Cardiac septum (tissue), 1 donor: ENCODE results near the gene TRAPPC3L. TPM values are rescaled to one million over a fixed set of nuclear protein-coding genes. Genes with fewer than 3 reads are reported as not detected.
"Not testable (repeated sequence)": the region's sequence is repeated elsewhere in the genome, so short reads cannot be mapped to it uniquely, and the experiment has no call there.

Source experiments
- DNase-seq: peaks from one replicate; pipeline ENCODE4 v3.0.0-alpha.2; 2020; ENCODE audit warnings: low spot score
- intact Hi-C: fragments of 100-400 bp; cut with DNase I; formaldehyde crosslinking; loops from one replicate; pipeline ENCODE4 v1.14.0; 2022
- total RNA-seq: library from RNA; stranded (reverse); fragmentation: NEBNext Ultra II Directional; extraction: Animal tissue kit (Norgen Biotek cat#: 25700); gene quantifications from one replicate; pipeline ENCODE4 v1.2.1, GENCODE V29; 2021
- donor health status: DM: no; HTN: no; CAD: no.

The TRAPPC3L gene
- total RNA-seq, 1 donor from 2014 or later, result 0.16 TPM

GRCh38 chr6:116524236-116524635 is 21.2 kb downstream of the TRAPPC3L start:
- intact Hi-C loops, result no loop called here
- DNase-seq, result no peak

GRCh38 chr6:116522896-116523295 is 22.6 kb downstream of the TRAPPC3L start:
- no peak for DNase-seq
- intact Hi-C loops, result no loop called here

GRCh38 chr6:116518621-116519368 is 26.7 kb downstream of the TRAPPC3L start:
- intact Hi-C loops, result no loop called here
- no peak for DNase-seq

- no peak for DNase-seq
- intact Hi-C loops, result no loop called here
These were observed 30.3 kb downstream of the TRAPPC3L start for GRCh38 chr6:116515141-116515540.

- no peak for DNase-seq
- intact Hi-C loops, result no loop called here
These were observed 31.4 kb downstream of the TRAPPC3L start for GRCh38 chr6:116514111-116514510.

- intact Hi-C loops, result no loop called here
These were observed 32.1 kb downstream of the TRAPPC3L start for GRCh38 chr6:116513224-116513875.

GRCh38 chr6:116512734-116513133 is 32.8 kb downstream of the TRAPPC3L start:
- intact Hi-C loops, result no loop called here
- no peak for DNase-seq

More at GRCh38 chr6:116513224-116513875, 32.1 kb downstream of the TRAPPC3L start:
- DNase-seq, result no peak

- no peak for DNase-seq
- intact Hi-C loops, result no loop called here
These were observed 33.3 kb downstream of the TRAPPC3L start for GRCh38 chr6:116512111-116512559.

GRCh38 chr6:116511424-116512110 is 33.9 kb downstream of the TRAPPC3L start, which contains the start of gene CALHM5:
Gene CALHM5 (plus strand): TSS chr6:116511639. CDS start chr6:116511697, 58 bp downstream.
- intact Hi-C loops, result no loop called here

GRCh38 chr6:116508527-116508926 is 37.0 kb downstream of the TRAPPC3L start:
- intact Hi-C loops, result no loop called here
- no peak for DNase-seq

More at GRCh38 chr6:116511424-116512110, 33.9 kb downstream of the TRAPPC3L start, which contains the start of gene CALHM5:
- DNase-seq, result no peak

- intact Hi-C loops, result no loop called here
- no peak for DNase-seq
These were observed 38.2 kb downstream of the TRAPPC3L start for GRCh38 chr6:116507324-116507723.

- intact Hi-C loops, result no loop called here
- no peak for DNase-seq
These were observed 44.5 kb downstream of the TRAPPC3L start for GRCh38 chr6:116500969-116501433.

- no peak for DNase-seq
These were observed 48.3 kb downstream of the TRAPPC3L start for GRCh38 chr6:116497113-116497676.

GRCh38 chr6:116495161-116495560 is 50.3 kb downstream of the TRAPPC3L start:
- intact Hi-C loops, DNase-seq: not testable (repeated sequence)

More at GRCh38 chr6:116497113-116497676, 48.3 kb downstream of the TRAPPC3L start:
- intact Hi-C loops, result no loop called here

- intact Hi-C loops, result no loop called here
- no peak for DNase-seq
These were observed 53.0 kb downstream of the TRAPPC3L start for GRCh38 chr6:116492331-116493067.

GRCh38 chr6:116491610-116492330 is 53.7 kb downstream of the TRAPPC3L start:
- intact Hi-C loops, result no loop called here
- no peak for DNase-seq

- intact Hi-C loops, result no loop called here
- DNase-seq, result no peak
These were observed 59.8 kb downstream of the TRAPPC3L start for GRCh38 chr6:116485559-116486184.

- no peak for DNase-seq
- intact Hi-C loops, result no loop called here
These were observed 61.9 kb downstream of the TRAPPC3L start for GRCh38 chr6:116483616-116484015.
